Trophoblast cell (in vitro differentiated cells and primary cell): ENCODE results near the gene PDCD5.

Experiments
- DNase-seq, 2 donors: peaks; one replicate each; pipeline ENCODE4 v3.0.0-alpha.2; 2016
- H2AFZ ChIP-seq: 2 replicates; pipeline ENCODE4 v1.6.1; 2013; ENCODE audit warnings: low read length, moderate library complexity, mild to moderate bottlenecking; ENCODE audit not compliant: insufficient read depth, poor library complexity
- H2AK5ac ChIP-seq: 2 replicates; pipeline ENCODE4 v1.6.1; 2013; ENCODE audit warnings: mild to moderate bottlenecking, low read length
- H2BK120ac ChIP-seq: 2 replicates; pipeline ENCODE4 v1.6.1; 2013; ENCODE audit warnings: low read length, mild to moderate bottlenecking, moderate library complexity; ENCODE audit not compliant: insufficient read depth, poor library complexity
- H2BK12ac ChIP-seq: 2 replicates; pipeline ENCODE4 v1.6.1; 2013; ENCODE audit warnings: mild to moderate bottlenecking, low read length, moderate library complexity
- H2BK5ac ChIP-seq: 2 replicates; pipeline ENCODE4 v1.6.1; 2013; ENCODE audit warnings: low read length, low read depth, moderate library complexity, mild to moderate bottlenecking; ENCODE audit not compliant: poor library complexity
- H3K14ac ChIP-seq: 2 replicates; pipeline ENCODE4 v1.6.1; 2013; ENCODE audit warnings: mild to moderate bottlenecking, low read length
- H3K18ac ChIP-seq: 2 replicates; pipeline ENCODE4 v1.6.1; 2013; ENCODE audit warnings: mild to moderate bottlenecking, low read length
- H3K23ac ChIP-seq: 2 replicates; pipeline ENCODE4 v1.6.1; 2013; ENCODE audit warnings: low read length
- H3K27ac ChIP-seq: 2 replicates; pipeline ENCODE4 v1.5.1; 2013; ENCODE audit warnings: low read depth, mild to moderate bottlenecking, inconsistent platforms, low read length, moderate library complexity
- H3K27me3 ChIP-seq: 2 replicates; pipeline ENCODE4 v1.6.1; 2013; ENCODE audit warnings: inconsistent platforms, mild to moderate bottlenecking, low read length, moderate library complexity; ENCODE audit not compliant: insufficient read depth
- H3K36me3 ChIP-seq, 2 experiments: 1 replicate in 1 of 2; 2 replicates in 1 of 2; pipeline ENCODE4 v1.6.1; 2013; ENCODE audit warnings: low read length in 2 of 2, mild to moderate bottlenecking in 2 of 2, moderate library complexity in 1 of 2; ENCODE audit not compliant: insufficient read depth in 2 of 2, control insufficient read depth in 1 of 2
- H3K4ac ChIP-seq: 2 replicates; pipeline ENCODE4 v1.6.1; 2013; ENCODE audit warnings: low read depth, mild to moderate bottlenecking, low read length, moderate library complexity
- H3K4me1 ChIP-seq, 2 experiments: 1 replicate in 1 of 2; 2 replicates in 1 of 2; pipeline ENCODE4 v1.6.1; 2013; ENCODE audit warnings: low read length in 2 of 2, mild to moderate bottlenecking in 2 of 2, moderate library complexity in 1 of 2; ENCODE audit not compliant: insufficient read depth in 2 of 2, control insufficient read depth in 1 of 2
- H3K4me2 ChIP-seq: 2 replicates; pipeline ENCODE4 v1.6.1; 2013; ENCODE audit warnings: inconsistent platforms, mild to moderate bottlenecking, low read length, moderate library complexity
- H3K4me3 ChIP-seq: 2 replicates; pipeline ENCODE4 v1.5.1; 2013; ENCODE audit warnings: mild to moderate bottlenecking, low read depth, low read length, inconsistent platforms
- H3K79me1 ChIP-seq: one replicate; pipeline ENCODE4 v1.6.1; 2013; ENCODE audit warnings: low read length
- H3K79me2 ChIP-seq: 2 replicates; pipeline ENCODE4 v1.6.1; 2013; ENCODE audit warnings: low read length, mild to moderate bottlenecking; ENCODE audit not compliant: control insufficient read depth, insufficient read depth, poor library complexity
- H3K9ac ChIP-seq: 2 replicates; pipeline ENCODE4 v1.6.1; 2013; ENCODE audit warnings: mild to moderate bottlenecking, low read length
- H3K9me3 ChIP-seq: 2 replicates; pipeline ENCODE4 v1.6.1; 2013; ENCODE audit warnings: low read depth, mild to moderate bottlenecking, control low read depth, inconsistent platforms, low read length; ENCODE audit not compliant: insufficient read depth
- H4K12ac ChIP-seq: 2 replicates; pipeline ENCODE4 v1.6.1; 2013; ENCODE audit warnings: low read depth, mild to moderate bottlenecking, low read length, moderate library complexity
- H4K8ac ChIP-seq: 2 replicates; pipeline ENCODE4 v1.6.1; 2013; ENCODE audit warnings: low read depth, mild to moderate bottlenecking, low read length, moderate library complexity
- H4K91ac ChIP-seq: one replicate; pipeline ENCODE4 v1.6.1; 2013; ENCODE audit warnings: low read depth, mild to moderate bottlenecking, low read length, moderate library complexity
- WGBS: extraction: QIAGEN DNeasy Blood & Tissue Kit; methylation state at CpG from one replicate; pipeline ENCODE4 v1.1.7; 2013; ENCODE audit warnings: missing lambda C conversion rate; ENCODE audit not compliant: insufficient read length, insufficient coverage; ENCODE audit errors: extremely low coverage; 5-methylcytosine and 5-hydroxymethylcytosine counted together

Gene PDCD5

GRCh38 chr19:32563761-32564160, 17.2 kb upstream of the PDCD5 start:
- Histone ChIP-seq H3K36me3 (no peaks in the 10 kb centered on the region), H2AK5ac (no peak overlapping the region), H3K9me3 (no peaks in the 10 kb centered on the region), H3K14ac (no peak overlapping the region), H2BK120ac (no peak overlapping the region), H3K9ac (no peak overlapping the region), H3K4me1 (peaks cover 0 to 2% of the 10 kb centered on the region in 2 experiments), H2AFZ (no peak overlapping the region), H2BK5ac (no peak overlapping the region), H4K8ac (no peak overlapping the region), H3K79me1 (no peaks in the 10 kb centered on the region), H3K18ac (no peak overlapping the region), H3K79me2 (no peaks in the 10 kb centered on the region), H3K4ac (no peak overlapping the region), H4K91ac (no peak overlapping the region), H3K23ac (no peak overlapping the region), H3K27me3 (no peaks in the 10 kb centered on the region), H2BK12ac (no peak overlapping the region), H3K4me3 (no peak overlapping the region), H3K27ac (no peak overlapping the region), H4K12ac (no peak overlapping the region), H3K4me2 (no peak overlapping the region)
- no CpG with 5 or more reads among the region's 9 CpGs for WGBS
- no peak for DNase-seq

GRCh38 chr19:32566246-32566830, 14.7 kb upstream of the PDCD5 start:
- no peaks in the 10 kb centered on the region for H3K79me2 ChIP-seq

GRCh38 chr19:32567486-32567885, 13.5 kb upstream of the PDCD5 start:
- Histone ChIP-seq H4K12ac (no peak overlapping the region), H3K9me3 (no peaks in the 10 kb centered on the region), H2BK5ac (no peak overlapping the region), H2AK5ac (no peak overlapping the region), H3K18ac (no peak overlapping the region), H3K4me2 (no peak overlapping the region), H2BK12ac (no peak overlapping the region), H3K4ac (no peak overlapping the region), H3K23ac (no peak overlapping the region), H2BK120ac (no peak overlapping the region), H3K79me1 (no peaks in the 10 kb centered on the region), H4K8ac (no peak overlapping the region), H3K27ac (no peak overlapping the region), H3K9ac (no peak overlapping the region), H3K79me2 (no peaks in the 10 kb centered on the region), H3K36me3 (no peaks in the 10 kb centered on the region), H4K91ac (no peak overlapping the region), H3K4me3 (no peak overlapping the region), H3K14ac (no peak overlapping the region), H3K4me1 (no peaks in the 10 kb centered on the region), H2AFZ (no peak overlapping the region), H3K27me3 (no peaks in the 10 kb centered on the region)
- no CpG with 5 or more reads among the region's 9 CpGs for WGBS
- DNase-seq, result no peak

More at GRCh38 chr19:32566246-32566830, 14.7 kb upstream of the PDCD5 start:
- Histone ChIP-seq H3K4ac (no peak overlapping the region), H3K23ac (no peak overlapping the region), H4K8ac (no peak overlapping the region), H3K18ac (no peak overlapping the region), H2BK5ac (no peak overlapping the region), H4K91ac (no peak overlapping the region), H3K79me1 (no peaks in the 10 kb centered on the region), H2AFZ (no peak overlapping the region), H3K4me2 (no peak overlapping the region), H2BK120ac (no peak overlapping the region), H3K4me1 (no peaks in the 10 kb centered on the region), H3K36me3 (no peaks in the 10 kb centered on the region), H3K9ac (no peak overlapping the region), H3K4me3 (no peak overlapping the region), H3K9me3 (no peaks in the 10 kb centered on the region), H3K14ac (no peak overlapping the region), H3K27me3 (no peaks in the 10 kb centered on the region), H2BK12ac (no peak overlapping the region), H4K12ac (no peak overlapping the region), H2AK5ac (no peak overlapping the region), H3K27ac (no peak overlapping the region)
- no CpG with 5 or more reads among the region's 5 CpGs for WGBS
- DNase-seq, result no peak

- H3K79me2 ChIP-seq, result no peaks in the 10 kb centered on the region
- no peak overlapping the region for H2BK12ac ChIP-seq
- no peak overlapping the region for H3K23ac ChIP-seq
- no CpG with 5 or more reads among the region's 15 CpGs for WGBS
- no peak overlapping the region for H3K27ac ChIP-seq
- H2AFZ ChIP-seq, result no peak overlapping the region
- H3K4ac ChIP-seq, result no peak overlapping the region
- DNase-seq, result peak; percentile 13 to 63
- H3K14ac ChIP-seq, result no peak overlapping the region
- H4K12ac ChIP-seq, result no peak overlapping the region
- H3K4me1 ChIP-seq, result no peaks in the 10 kb centered on the region
- H3K18ac ChIP-seq, result no peak overlapping the region
- no peaks in the 10 kb centered on the region for H3K36me3 ChIP-seq
- no peaks in the 10 kb centered on the region for H3K9me3 ChIP-seq
- no peak overlapping the region for H3K9ac ChIP-seq
- H3K79me1 ChIP-seq, result no peaks in the 10 kb centered on the region
- H2BK120ac ChIP-seq, result no peak overlapping the region
- no peak overlapping the region for H2AK5ac ChIP-seq
- H4K8ac ChIP-seq, result no peak overlapping the region
- no peaks in the 10 kb centered on the region for H3K27me3 ChIP-seq
- H3K4me2 ChIP-seq, result no peak overlapping the region
- no peak overlapping the region for H2BK5ac ChIP-seq
- no peak overlapping the region for H4K91ac ChIP-seq
- H3K4me3 ChIP-seq, result no peak overlapping the region
Measured at GRCh38 chr19:32570081-32570785, 10.8 kb upstream of the PDCD5 start.
